Measurements from ENCODE around the gene MAP3K3.

The MAP3K3 gene

DNA sequence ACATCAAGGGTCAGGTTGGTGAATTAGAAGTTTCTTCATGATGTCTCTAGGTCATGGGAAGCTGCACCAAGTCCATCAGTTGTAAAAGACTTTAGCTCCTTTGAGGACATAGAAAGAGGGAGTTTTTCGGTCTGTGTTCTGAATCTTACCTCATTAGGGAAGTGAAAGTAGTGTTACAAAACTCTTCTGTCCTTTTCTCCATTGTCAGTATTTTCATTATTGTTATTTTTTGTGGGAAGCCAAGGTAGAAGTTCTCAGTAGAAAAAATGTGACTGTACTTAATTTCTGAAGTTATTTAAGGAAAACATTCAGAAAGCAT is 24.2 kb downstream of the MAP3K3 start:
- H3K4me2 ChIP-seq (ENCODE audit: low read depth, low read length, poor library complexity, severe bottlenecking): no peak overlapping the region
- peaks cover 2% of the 10 kb centered on the region; the same call in 1 of the 2 replicates for H3F3A ChIP-seq (ENCODE audit: low read depth)
- H3K9me3 ChIP-seq (ENCODE audit: insufficient read depth, low read depth, low read length): no peaks in the 10 kb centered on the region
- H3K79me2 ChIP-seq (ENCODE audit: insufficient read depth, low read length): no peaks in the 10 kb centered on the region
- H3K9me2 ChIP-seq (replicated peaks; ENCODE audit: low read depth, low read length): no peaks in the 10 kb centered on the region
- no peaks in the 10 kb centered on the region for H3K27me3 ChIP-seq (ENCODE audit: insufficient read depth, low read length, poor library complexity, severe bottlenecking)
- H3K4me1 ChIP-seq (ENCODE audit: insufficient read depth, low read length, poor library complexity, severe bottlenecking): peaks cover 4% of the 10 kb centered on the region
- no peak overlapping the region for H3K9ac ChIP-seq (ENCODE audit: low read depth, low read length, poor library complexity, severe bottlenecking)
- no peaks in the 10 kb centered on the region for H4K20me1 ChIP-seq (ENCODE audit: insufficient read depth, low read length, poor library complexity, severe bottlenecking)
- H3K36me3 ChIP-seq (ENCODE audit: insufficient read depth, low read length): peaks cover 20% of the 10 kb centered on the region; the same call in 1 of the 2 replicates
- no peak overlapping the region for H2AFZ ChIP-seq (ENCODE audit: low read length)
- TF ChIP-seq EZH2phosphoT487 (IDR thresholded peaks at IDR 0.05; ENCODE audit: borderline replicate concordance): no peak
- TF ChIP-seq, protein P1, sequence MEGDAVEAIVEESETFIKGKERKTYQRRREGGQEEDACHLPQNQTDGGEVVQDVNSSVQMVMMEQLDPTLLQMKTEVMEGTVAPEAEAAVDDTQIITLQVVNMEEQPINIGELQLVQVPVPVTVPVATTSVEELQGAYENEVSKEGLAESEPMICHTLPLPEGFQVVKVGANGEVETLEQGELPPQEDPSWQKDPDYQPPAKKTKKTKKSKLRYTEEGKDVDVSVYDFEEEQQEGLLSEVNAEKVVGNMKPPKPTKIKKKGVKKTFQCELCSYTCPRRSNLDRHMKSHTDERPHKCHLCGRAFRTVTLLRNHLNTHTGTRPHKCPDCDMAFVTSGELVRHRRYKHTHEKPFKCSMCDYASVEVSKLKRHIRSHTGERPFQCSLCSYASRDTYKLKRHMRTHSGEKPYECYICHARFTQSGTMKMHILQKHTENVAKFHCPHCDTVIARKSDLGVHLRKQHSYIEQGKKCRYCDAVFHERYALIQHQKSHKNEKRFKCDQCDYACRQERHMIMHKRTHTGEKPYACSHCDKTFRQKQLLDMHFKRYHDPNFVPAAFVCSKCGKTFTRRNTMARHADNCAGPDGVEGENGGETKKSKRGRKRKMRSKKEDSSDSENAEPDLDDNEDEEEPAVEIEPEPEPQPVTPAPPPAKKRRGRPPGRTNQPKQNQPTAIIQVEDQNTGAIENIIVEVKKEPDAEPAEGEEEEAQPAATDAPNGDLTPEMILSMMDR (conservative IDR thresholded peaks at IDR 0.05; ENCODE audit: low read length): no peak
- no peak overlapping the region for H3K4me3 ChIP-seq (ENCODE audit: low read length, poor library complexity, severe bottlenecking)

DNA sequence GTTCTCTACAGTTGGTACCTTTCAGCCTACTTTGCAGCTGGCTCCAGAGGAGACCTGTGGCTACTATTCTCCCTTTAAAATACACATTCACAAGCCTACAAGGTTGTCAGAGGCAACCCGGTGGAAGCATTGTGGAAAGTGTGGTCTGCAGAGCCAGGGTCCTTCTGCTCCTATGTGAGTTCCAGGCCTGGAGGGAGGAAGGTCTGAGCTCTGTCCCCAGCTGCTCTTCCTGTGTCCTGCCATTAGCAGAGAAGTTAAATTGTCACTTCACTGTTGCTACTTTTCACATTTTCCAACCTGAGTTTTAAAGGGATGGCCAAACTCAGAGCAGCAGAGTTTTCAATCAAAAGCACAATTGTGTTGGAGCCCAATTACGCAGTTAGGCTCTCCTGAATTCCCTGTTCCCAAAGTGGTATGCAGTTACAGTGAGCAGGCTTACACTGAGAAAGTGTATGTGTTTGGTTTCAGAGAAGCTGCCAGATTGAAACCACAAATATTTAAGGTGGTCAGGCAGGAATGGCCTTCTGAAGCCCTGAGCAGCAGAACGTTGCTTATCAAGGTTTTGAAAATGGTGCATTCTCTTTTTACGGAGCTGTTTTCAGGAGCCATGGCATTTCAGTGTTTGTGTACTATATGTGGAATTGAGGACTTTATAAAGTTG is 25.0 kb downstream of the MAP3K3 start:
- H3K79me2 ChIP-seq (ENCODE audit: insufficient read depth, low read length): no peaks in the 10 kb centered on the region
- no peak overlapping the region for H2AFZ ChIP-seq (ENCODE audit: low read length)
- H3F3A ChIP-seq (ENCODE audit: low read depth): peaks cover 2% of the 10 kb centered on the region; the same call in 1 of the 2 replicates
- H3K4me2 ChIP-seq (ENCODE audit: low read depth, low read length, poor library complexity, severe bottlenecking): no peak overlapping the region
- peaks cover 20% of the 10 kb centered on the region; the same call in 1 of the 2 replicates for H3K36me3 ChIP-seq (ENCODE audit: insufficient read depth, low read length)
- no peaks in the 10 kb centered on the region for H3K9me2 ChIP-seq (replicated peaks; ENCODE audit: low read depth, low read length)
- H3K4me3 ChIP-seq (ENCODE audit: low read length, poor library complexity, severe bottlenecking): no peak overlapping the region
- H3K27me3 ChIP-seq (ENCODE audit: insufficient read depth, low read length, poor library complexity, severe bottlenecking): no peaks in the 10 kb centered on the region
- no peak overlapping the region for H3K9ac ChIP-seq (ENCODE audit: low read depth, low read length, poor library complexity, severe bottlenecking)
- peaks cover 4% of the 10 kb centered on the region for H3K4me1 ChIP-seq (ENCODE audit: insufficient read depth, low read length, poor library complexity, severe bottlenecking)
- H3K9me3 ChIP-seq (ENCODE audit: insufficient read depth, low read depth, low read length): no peaks in the 10 kb centered on the region
- no peaks in the 10 kb centered on the region for H4K20me1 ChIP-seq (ENCODE audit: insufficient read depth, low read length, poor library complexity, severe bottlenecking)
- TF ChIP-seq, protein P1 (conservative IDR thresholded peaks at IDR 0.05; ENCODE audit: low read length): no peak
- no peak for TF ChIP-seq EZH2phosphoT487 (IDR thresholded peaks at IDR 0.05; ENCODE audit: borderline replicate concordance)

DNA sequence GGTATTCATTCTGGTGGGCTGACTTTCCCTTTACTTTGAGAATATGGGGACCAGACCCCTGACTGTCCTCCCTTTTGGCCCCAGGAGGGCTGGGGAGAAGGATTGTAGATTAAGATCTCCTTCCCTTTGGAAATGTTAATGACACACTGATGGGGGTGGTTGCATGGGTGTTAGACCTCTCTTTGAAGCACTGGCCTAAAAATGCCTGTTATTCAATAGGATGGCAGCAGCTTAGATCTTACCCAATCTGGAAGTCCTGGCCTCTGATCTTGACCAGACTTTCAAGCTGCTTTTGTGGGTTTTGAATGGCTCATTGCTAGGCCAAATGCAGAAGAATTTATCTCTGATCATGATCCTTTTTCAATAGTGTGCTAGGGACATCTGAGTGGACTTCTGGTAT is 25.7 kb downstream of the MAP3K3 start:
- H3K9me2 ChIP-seq (replicated peaks; ENCODE audit: low read depth, low read length): no peaks in the 10 kb centered on the region

More for the DNA sequence above, 25.7 kb downstream of the MAP3K3 start:
- Histone ChIP-seq H3K4me1 (ENCODE audit: insufficient read depth, low read length, poor library complexity, severe bottlenecking) (peaks cover 4% of the 10 kb centered on the region), H3K9me3 (ENCODE audit: insufficient read depth, low read depth, low read length) (no peaks in the 10 kb centered on the region), H3K79me2 (ENCODE audit: insufficient read depth, low read length) (no peaks in the 10 kb centered on the region), H4K20me1 (ENCODE audit: insufficient read depth, low read length, poor library complexity, severe bottlenecking) (no peaks in the 10 kb centered on the region), H3K27me3 (ENCODE audit: insufficient read depth, low read length, poor library complexity, severe bottlenecking) (no peaks in the 10 kb centered on the region), H3K4me2 (ENCODE audit: low read depth, low read length, poor library complexity, severe bottlenecking) (no peak overlapping the region), H3K4me3 (ENCODE audit: low read length, poor library complexity, severe bottlenecking) (no peak overlapping the region), H3K9ac (ENCODE audit: low read depth, low read length, poor library complexity, severe bottlenecking) (no peak overlapping the region), H2AFZ (ENCODE audit: low read length) (no peak overlapping the region), H3K36me3 (ENCODE audit: insufficient read depth, low read length) (peaks cover 28% of the 10 kb centered on the region; the same call in 1 of the 2 replicates), H3F3A (ENCODE audit: low read depth) (peaks cover 2% of the 10 kb centered on the region; the same call in 1 of the 2 replicates)
- TF ChIP-seq, protein P1 (conservative IDR thresholded peaks at IDR 0.05; ENCODE audit: low read length): no peak
- TF ChIP-seq EZH2phosphoT487 (IDR thresholded peaks at IDR 0.05; ENCODE audit: borderline replicate concordance): no peak

Measured in Loucy (cell line).